ENCODE measurements around the gene IL12RB1.

IL12RB1 gene

DNA sequence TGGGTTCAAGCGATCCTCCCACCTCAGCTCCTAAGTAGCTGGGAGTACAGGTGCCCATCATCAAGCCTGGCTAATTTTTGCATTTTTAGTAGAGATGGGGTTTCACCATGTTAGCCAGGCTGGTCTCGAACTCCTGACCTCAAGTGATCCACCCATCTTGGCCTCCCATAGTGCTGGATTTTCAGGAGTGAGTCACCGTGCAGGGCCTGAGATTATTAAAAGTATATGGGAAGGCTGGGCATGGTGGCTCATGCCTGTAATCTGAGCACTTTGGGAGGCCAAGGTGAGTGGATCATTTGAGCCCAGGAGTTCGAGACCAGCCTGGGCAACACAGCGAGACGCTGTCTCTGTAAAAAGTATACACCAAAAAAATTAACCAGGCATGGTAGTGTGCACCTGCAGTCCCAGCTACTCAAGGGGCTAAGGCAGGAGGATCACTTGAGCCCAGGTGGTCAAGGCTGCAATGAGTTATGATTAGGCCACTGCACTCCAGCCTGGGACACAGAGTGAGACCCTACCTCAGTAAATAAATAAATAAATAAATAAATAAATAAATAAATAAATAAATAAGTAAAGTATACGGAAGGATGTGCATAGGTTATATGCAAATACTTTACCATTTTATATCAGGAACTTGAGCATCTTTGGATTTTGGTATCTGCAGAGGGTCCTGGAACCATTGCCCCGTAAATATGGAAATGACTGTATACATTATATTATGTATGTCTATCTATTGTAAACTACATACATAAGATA lies 854 bp downstream of the IL12RB1 start:
- DNase-seq = no peak

DNA sequence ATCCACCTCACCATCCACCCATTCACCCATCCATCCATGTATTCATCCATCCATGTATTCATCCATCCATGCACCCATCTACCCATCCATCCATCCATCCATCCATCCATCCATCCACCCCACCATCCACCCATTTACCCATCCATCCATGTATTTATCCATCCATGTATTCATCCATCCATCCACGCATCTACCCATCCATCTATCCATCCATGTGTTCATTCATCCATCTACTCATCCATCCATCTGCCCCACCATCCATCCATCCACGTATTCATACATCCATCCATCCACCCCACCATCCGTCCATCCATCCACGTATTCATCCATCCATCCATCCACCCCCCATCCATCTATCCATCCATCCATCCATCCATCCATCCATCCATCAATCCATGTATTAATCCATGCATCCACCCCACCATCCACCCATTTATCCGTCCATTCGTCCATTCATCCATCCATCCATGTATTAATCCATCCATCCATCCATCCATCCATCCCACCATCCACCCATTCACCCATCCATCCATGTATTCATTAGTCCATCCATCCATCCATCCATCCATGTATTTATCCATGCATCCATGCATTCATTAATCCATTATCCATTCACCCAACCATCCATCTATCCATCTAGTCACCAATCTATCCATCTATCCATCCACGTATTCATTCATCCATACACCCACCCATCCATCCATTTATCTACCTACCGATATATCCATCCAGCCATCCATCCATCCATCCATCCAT lies 2.6 kb downstream of the IL12RB1 start:
- DNase-seq = no peak

DNA sequence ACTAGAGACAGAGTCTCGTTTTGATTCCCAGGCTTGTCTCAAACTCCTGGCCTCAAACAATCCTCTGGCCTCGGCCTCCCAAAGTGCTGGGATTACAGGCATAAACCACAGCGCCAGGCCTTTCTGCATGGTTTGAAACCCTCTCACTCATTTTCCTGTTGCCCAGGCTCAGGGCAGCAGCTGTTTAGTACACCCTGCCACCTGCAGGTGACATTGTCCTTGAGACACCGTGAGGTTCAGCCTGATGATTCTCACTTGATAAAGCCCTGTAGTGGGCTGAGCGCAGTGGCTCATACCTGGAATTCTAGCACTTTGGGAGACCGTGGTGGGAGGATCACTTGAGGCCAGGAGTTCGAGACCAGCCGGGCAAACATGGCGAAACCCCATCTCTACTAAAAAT lies 12.5 kb downstream of the IL12RB1 start:
- no peak for DNase-seq

DNA sequence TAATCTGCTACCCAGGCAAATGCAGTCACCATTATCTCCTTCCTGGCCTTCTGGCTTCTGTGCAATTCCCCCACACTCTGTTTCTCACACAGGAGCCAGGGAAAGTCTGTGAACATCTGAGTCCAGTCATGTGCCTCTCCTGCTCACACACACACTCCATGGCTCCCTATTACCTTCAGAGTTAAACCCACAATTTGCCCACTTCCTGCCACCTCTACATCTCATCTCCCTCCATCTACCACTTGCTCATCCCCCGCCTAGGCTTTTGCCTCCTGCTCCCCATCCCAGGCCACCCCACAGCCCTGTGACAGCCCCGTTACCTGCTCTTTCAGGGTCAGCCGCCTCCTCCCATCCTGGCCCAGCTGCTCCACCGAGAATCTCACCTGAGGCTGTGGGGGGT lies 13.5 kb downstream of the IL12RB1 start:
- no peak for DNase-seq

DNA sequence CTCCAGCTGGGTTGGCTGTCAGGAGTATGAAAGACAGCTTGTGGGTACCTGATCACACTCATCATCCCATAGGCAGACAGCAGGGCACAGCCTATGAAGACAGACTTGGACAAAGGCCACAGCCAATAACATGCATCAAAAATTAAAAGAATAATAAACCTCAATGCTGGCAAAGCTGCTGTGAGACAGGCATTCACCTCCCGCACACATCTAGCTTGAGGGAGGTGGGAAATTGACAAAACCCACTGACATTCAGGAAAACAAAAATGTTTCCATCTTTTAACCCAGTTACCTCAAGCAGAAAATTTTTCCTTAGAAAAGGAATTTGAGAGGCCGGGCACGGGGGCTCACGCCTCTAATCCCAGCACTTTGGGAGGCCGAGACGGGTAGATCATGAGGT lies 14.4 kb downstream of the IL12RB1 start:
- no peak for DNase-seq

DNA sequence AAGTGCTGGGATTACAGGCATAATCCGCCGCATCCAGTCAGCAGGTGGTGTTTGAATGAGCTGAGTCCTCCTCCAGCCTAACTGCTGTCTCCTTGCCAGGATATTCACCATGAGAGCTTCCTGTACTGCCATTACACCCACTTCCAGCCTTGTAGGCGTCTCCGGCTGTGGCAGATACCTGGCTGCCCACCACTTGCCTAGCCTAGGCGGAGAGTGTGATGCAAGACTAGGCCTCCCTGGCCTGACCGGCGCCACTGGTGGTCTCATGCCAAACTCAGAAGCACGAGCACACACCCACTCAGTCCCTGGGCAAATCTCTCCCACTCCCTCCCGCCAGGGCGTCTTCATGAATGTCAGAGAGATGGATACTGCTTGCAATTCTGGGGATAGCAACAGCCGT lies 16.6 kb downstream of the IL12RB1 start:
- DNase-seq = no peak

DNA sequence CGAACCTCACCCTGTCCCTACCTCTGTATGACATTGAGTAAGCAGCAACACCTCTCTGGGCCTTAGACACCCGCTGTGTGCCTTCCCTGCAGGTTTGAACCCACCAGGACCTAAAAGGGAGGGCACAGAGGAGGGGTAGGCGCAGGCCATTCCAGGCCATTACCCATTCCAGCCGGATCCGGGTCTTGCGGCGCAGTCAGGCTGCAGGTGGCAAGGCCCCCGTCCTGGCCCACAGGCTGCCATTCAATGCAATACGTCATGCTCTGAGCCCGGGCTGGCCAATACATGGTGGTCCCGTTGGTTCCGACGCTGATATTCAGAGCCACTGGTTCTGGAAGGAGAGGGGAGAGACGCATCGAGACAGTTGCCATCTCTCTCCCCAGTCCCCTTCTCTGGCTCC lies 17.4 kb downstream of the IL12RB1 start:
- no peak for DNase-seq

DNA sequence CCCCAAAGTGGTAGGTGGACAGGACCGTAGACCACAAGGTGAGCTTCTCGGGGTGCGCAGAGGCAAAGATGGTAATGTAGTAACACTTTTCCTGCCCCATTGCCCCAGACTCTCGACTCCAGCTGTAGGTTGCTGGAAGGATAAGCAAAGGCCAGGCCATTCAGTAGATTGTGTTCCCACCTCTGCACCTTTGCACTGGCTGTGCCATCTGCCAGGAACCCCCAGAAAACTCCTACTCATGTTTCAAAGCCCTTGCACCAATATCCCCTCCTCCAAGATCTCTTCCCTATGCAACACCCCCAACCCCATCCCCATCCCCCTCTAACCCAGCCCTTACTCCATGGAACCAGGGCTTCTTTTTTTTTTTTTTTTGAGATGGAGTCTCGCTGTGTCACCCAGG lies 18.3 kb downstream of the IL12RB1 start:
- DNase-seq = no peak

DNA sequence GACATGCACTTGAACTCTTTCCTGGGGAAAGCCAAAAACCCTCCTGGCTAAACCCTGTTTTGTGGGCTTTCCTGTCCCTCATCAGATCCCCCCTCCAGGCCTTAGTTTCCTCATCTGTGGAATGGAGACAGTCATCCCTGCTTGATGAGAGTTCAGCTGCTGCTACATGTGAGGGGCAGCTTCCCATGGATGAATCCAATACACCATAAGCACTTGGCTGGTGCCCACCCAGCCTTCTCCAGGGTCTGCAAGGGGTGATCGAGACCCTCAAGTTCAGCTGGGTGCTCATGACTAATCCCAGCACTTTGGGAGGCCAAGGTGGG lies 21.6 kb downstream of the IL12RB1 start:
- no peak for DNase-seq

DNA sequence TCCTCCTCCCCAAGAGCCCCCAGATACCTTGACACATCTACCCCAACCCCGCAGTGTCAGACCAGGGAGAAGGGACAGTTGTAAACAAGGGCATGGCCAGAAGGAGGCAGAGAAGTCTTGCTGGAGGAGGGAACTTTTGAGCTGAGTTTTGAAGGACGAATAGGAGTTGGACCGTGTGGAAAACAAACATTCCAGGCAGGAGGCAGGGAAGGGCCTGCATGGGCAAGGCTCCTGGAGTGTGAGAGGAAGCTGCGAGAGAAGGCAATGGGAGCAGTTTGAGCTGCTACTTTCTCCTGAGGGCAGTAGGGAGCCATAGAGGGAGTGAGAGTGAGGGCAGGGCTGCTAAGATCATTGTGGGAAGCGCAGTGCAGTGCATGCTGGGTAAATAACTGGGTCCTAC lies 23.3 kb downstream of the IL12RB1 start:
- no peak for DNase-seq

DNA sequence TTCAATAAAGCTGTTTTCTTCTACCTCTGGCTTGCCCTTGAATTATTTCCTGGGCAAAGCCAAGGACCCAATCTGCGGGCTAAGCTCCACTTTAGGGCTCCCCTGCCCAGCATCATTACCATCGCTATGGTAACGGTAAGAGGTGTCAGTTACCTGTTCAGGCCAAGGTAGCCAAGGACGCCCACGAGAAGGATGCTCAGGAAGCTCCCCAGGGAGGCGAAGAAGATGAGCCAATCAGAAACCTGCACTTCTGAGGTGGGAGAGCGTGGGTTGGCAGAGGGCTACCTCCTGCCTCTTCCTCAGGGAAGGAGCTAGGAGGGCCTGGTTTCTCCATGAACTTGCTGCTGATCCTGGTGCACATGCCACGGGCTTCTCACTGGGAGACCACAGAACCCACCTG lies 24.7 kb downstream of the IL12RB1 start:
- DNase-seq = peak; percentile 96

DNA sequence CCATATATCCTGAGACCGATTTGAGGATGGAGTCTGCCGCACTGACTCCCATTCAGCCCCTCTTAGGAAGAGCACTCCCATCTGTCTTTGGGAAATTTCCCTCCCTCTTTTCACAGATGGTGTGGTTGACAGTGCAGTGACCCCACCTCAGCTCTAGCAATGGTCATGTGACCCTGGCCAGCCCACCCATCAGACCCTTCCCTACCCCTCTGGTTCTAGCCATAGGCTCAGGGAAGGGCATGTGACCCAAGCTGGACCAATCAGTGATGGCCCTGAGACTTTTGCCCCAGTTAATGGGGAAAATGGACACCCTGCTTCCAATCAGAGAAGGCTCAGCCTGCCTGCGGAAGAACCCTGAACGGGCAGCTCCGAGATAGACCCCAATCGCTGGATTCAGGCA lies 26.3 kb downstream of the IL12RB1 start:
- no peak for DNase-seq

DNA sequence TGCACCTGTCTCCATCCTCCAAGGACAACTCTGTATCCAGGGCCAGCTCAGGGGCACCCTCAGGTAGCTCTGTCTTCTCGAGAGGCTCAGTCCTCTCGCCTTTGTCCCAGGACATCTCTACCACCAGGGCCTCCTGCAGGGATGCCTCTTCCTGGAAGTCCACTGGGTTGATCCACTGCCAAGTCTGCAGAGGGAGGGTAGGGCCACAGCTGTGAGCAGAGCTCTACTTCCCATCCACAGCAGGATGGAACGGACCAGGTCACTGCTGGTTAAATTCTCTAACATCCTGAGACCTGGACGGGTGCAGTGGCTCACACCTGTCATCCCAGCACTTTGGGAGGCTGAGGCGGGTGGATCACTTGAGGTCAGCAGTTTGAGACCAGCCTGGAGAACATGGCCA lies 26.8 kb downstream of the IL12RB1 start:
- DNase-seq = no peak

DNA sequence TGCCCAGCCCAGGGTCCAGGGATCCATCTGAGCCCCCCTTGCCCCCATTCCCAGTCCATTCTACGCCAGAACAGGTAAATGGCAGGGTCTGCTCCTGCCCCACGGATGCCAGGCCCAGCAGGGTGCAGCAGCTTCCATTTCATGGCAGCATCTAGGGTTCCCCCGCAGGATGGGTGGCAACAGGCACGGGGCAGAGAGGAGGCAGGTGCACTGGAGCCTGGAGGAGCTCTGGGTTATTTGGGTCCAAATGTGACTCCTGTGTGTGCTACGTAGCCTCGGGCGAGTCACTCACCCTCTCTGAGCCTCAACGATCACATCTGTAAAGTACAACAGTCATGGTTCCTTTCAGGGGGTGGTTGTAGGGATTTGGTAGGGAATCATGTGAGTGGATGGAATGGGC lies 27.4 kb downstream of the IL12RB1 start:
- no peak for DNase-seq

DNA sequence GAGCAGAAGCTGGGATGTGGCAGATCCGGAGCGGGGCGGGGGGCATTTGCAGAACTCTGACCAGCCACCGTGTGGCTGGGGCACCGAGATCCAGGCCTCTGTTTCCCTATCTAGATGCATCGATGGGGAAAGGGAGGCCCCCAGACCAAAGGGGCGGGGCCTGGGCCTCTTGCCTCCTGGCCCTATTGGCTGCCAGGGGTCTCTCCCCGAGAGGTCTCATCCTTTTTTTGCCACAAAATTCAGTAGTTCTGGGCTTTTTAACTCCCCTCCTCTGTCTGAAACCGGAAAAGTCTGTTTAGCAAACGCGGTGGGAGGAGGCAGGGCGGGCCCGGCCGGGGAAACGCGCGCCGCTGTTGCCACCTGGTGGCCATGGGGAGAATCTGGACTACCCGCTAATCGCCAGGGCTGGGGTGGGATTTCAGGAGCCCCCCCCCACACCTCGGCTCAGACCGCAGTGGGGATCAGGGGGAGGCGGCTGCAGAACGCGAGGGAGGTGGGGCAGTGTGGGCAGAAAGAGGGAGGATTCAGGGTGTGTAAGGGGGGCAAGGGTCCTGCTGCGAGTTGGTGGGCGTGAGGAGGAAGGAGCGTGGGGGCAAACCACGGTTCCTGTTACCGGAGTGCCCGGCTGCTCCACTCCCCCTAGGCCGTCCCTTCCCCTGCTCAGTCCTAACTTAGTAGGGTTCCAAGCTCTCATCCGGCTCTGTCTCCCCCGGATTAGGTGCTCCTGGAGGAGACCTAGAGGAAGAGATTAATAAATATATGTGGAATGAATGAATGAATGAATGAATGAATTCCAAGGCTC lies 28.3 kb downstream of the IL12RB1 start:
- peak; percentile 43 for DNase-seq

DNA sequence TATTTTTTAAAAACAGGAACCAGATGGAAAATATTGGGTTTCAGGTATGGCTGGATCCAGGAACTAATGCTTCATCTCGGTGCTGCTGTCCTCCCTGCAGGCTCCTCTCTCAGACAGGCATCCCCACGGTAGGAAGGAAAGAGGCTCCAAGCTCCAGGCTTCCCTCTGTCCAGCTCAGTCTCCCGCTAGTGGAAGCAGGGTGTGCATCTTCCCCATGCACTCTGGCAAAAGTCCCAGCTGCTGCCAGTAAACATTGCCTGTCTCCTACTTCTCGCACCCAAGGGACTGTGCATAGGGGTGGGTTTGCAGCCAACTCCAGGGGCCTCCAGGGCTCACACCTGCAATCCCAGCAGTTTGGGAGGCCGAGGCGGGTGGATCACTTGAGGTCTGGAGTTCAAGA lies 29.2 kb downstream of the IL12RB1 start:
- no peak for DNase-seq

DNA sequence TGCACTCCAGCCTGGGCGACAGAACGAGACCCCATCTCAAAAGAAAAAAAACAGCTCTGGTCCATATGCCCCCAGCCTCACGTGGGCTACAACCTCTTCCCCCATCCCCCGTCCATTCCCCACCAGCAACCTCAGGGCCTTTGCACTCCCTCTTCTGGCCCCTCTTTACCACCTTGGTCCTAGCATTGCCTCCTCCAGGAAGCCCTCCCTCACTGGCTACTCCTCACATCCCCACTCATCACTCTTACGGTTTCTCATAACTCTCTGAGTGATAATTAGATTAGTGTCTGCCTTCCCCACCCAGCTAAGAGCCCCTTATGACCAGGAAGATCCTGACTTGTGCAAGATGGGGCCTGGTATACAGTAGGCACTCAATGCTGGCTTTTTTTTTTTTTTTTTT lies 30.8 kb downstream of the IL12RB1 start:
- DNase-seq = no peak

DNA sequence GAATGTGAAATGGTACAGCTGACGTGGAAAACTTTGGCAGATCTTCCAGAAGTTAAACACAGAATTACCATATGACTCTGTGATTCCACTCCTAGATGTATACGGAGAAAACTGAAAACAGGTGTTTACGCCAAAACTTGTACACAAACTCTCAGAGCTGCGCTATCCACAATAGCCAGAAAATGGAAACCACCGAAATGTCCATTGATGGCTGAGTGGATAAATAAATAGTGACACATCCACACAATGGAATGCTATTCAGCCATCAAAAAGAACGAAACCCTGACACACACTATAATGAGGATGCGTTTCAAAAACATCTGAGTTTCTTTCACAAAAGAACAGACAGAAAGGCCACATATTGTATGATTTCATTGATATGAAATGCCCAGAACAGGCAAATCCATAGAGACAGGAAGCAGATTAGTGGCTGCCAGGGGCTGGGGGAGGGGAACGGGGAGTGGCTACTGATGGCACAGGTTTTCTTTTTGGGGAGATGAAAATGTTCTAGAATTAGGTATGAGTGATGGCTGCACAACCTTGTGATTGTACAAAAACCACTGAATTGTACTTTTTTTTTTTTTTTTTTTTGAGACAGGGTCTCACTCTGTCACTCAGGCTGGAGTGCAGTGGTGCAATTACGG lies 33.0 kb downstream of the IL12RB1 start:
- no peak for DNase-seq

DNA sequence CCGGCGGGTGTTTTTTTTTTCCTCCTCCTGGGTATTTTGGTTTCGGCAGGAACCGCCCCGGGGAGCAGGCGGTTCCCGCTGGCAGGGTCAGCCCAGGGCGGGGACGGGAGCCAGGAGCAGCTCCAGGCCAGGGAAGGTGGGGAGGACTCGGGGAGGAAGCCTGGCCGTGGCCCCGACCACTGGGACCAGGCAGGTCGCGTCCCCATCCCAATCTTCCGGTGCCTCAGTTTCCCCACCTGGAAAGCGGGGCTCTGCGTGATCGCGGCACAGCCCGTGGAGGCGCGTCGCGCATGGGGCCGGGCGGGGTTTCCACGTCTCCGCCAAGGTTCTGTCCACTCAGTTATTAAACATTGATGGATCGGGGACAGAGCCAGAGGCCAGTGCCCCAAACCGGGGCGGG lies 34.8 kb downstream of the IL12RB1 start:
- no peak for DNase-seq

DNA sequence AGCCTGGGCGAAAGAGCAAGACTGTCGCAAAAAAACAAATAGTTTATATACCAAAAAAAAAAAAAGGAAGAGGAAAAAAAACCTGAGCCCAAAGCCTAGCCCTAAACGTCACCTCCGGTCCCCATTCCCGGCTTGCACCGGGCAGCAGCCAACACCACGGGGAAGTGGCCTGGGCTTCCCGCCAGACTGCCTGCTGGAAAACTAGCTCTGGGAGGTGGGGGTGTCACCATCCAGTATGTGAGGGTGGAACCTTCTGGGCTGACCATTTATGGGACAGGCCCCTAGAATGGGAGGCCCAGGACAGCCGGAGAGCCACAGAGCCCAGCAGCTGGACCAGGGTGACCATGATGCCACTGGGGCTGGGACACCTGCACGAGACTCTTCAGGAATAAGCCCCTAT lies 37.3 kb downstream of the IL12RB1 start:
- DNase-seq = no peak

DNA sequence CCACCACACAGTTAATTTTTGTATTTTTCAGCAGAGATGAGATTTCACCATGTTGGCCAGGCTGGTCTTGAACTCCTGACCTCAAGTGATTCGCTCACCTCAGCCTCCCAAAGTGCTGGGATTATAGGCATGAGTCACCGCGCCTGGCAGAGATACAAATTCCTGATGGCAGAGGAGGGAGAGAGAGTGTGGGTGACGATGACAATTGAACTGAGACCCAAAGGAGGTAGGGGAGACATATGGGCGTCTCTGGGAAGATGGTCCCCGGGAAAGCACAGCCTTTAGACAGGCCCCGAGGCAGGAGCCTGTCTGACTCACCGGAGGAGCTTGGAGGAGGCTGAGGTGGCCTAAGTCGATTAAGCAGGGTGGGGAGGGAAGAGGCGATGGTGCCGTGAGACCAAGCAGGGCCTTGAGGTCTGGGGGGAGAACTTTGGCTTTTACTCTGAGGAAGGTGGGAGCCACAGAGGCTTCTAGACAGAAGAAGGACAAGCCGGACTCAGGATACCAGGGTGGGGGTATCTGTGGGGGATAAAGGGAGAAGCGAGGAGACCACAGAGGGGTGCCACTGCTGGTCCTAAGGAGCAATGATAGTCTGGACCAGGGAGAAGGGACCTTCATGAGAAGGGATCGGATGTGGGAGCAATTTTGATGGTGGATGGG lies 40.5 kb downstream of the IL12RB1 start:
- no peak for DNase-seq

DNA sequence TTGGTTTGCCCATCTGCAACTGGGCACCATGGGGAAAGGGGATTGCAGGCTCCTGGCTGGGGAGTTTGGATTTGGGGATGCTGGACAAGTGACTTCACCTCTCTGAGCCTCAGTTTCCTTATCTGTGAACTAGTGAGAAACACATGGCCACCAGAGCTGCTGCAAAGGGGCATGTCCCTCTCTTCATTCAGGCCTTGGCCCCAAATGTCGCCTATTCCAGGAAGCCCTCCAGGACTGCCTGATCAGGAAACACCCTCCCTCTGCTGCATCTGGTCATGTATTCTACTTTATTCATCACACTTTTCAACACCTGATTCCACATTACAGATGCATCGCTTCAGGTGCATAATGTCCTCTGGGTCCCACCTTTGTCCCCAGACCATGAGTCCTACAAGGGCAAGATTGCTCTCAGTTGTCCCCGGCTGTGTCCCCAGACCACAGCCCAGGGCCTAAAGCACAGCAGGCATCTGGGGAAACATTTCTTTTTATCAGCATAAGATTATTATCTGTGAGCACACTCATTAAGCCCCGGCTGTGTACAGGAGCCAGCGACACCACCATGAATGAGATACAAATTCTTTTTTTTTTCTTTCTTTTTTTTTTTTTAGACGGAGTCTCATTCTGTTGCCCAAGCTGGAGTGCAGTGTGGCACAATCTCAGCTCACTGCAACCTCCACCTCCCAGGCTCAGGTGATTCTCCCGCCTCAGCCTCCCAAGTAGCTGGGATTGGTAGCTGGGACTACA lies 41.3 kb downstream of the IL12RB1 start:
- no peak for DNase-seq

All from DMS79 (cell line).